Right atrium auricular region (tissue), 2 donors: ENCODE results near the gene GPC6. TPM values are rescaled to one million over a fixed set of nuclear protein-coding genes. Genes with fewer than 3 reads are reported as not detected.

Source experiments
- DNase-seq: peaks from one replicate; pipeline ENCODE4 v3.0.0-alpha.2; 2019; ENCODE audit warnings: low spot score
- H3K27ac ChIP-seq, 2 donors: fragments of 200-600 bp; sonication (generic); 1 replicate in 1 of 2; 2 replicates in 1 of 2; pipeline ENCODE4 v1.5.1; 2016 to 2019
- H3K27me3 ChIP-seq, 2 donors: fragments of 200-600 bp; sonication (generic); one replicate each; pipeline versions ENCODE4 v1.5.1 to v1.6.0; 2017 to 2019
- H3K36me3 ChIP-seq: fragments of 200-600 bp; sonication (generic); one replicate; pipeline ENCODE4 v1.5.1; 2016
- H3K4me1 ChIP-seq, 2 donors: fragments of 200-600 bp; sonication (generic); one replicate each; pipeline versions ENCODE4 v1.5.1 to v1.6.0; 2017 to 2019
- H3K4me3 ChIP-seq, 2 donors: fragments of 200-600 bp; sonication (generic); 1 replicate in 1 of 2; 2 replicates in 1 of 2; pipeline ENCODE4 v1.5.1; 2017 to 2019; ENCODE audit warnings: mild to moderate bottlenecking in 1 of 2, moderate library complexity in 1 of 2
- H3K9me3 ChIP-seq, 2 donors: fragments of 200-600 bp; sonication (generic); one replicate each; pipeline ENCODE4 v1.5.1; 2019
- CTCF ChIP-seq, 2 donors: fragments of 200-600 bp; sonication (generic); IDR thresholded peaks; one replicate each; pipeline ENCODE4 v1.5.1; 2019; ENCODE audit warnings: antibody characterized with exemption in 2 of 2
- total RNA-seq, 2 donors: library from RNA; depleted of rRNA; stranded (reverse); fragments of >200 nt; gene quantifications; one replicate each; pipeline ENCODE4 v1.1.0, GENCODE V29; 2016

GPC6 gene
- total RNA-seq, 2 donors from 2014 or later = 1.3 to 3.8 TPM

DNA sequence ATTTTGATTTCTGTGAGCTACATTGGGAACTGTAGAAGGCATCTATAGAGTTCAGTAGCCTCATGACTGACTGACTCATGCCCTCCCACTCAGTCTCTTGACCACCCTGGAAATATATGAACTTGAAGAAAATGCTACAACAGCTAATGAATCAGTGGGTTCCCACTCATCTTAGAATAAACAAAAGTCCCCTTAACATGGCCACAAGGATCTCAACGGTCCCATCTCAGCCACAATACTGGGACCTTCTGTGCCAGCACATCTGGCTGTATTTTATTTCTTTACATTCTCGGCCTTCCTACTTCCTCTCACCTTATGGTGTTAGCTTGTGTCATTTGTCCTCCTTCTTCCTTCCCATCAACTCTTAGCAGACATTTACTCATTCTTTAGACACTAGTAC, 633.1 kb downstream of the GPC6 start:
- TF ChIP-seq CTCF (IDR thresholded peaks at IDR 0.05) = no peak
- Histone ChIP-seq H3K4me3 (no peak overlapping the region), H3K27me3 (no peaks in the 10 kb centered on the region), H3K27ac (no peak overlapping the region), H3K36me3 (no peaks in the 10 kb centered on the region), H3K9me3 (no peaks in the 10 kb centered on the region), H3K4me1 (no peaks in the 10 kb centered on the region)
- no peak for DNase-seq

DNA sequence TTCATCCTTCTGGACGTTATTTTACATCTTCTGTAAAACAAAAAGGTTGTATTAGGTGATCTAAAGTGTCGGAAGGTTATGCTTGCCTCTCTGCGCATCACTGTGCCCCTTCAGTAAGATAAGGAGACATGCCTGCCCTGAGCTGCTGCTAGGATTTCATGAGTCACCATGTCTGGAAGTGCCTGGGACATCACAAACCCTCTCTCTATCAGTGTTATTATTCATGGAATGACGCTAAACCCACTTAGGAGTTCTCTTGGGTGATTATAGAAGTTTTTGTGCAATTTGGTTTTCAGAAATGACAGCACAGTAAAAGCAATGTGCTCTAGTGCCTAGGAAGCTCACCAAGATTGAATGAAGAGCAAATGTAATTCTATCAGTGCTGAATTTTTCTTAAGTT, 635.2 kb downstream of the GPC6 start:
- no peak for TF ChIP-seq CTCF (IDR thresholded peaks at IDR 0.05)
- no peaks in the 10 kb centered on the region for H3K4me1 ChIP-seq
- peak; percentile 63 for DNase-seq

GRCh38 chr13:93862259-93862658, 635.7 kb downstream of the GPC6 start:
- no peaks in the 10 kb centered on the region for H3K9me3 ChIP-seq
- no peaks in the 10 kb centered on the region for H3K4me1 ChIP-seq
- TF ChIP-seq CTCF (IDR thresholded peaks at IDR 0.05) = no peak
- H3K27me3 ChIP-seq = no peaks in the 10 kb centered on the region
- no peaks in the 10 kb centered on the region for H3K36me3 ChIP-seq
- peak overlapping the region in 1 of 2 donors; percentile 63 for H3K27ac ChIP-seq
- no peak overlapping the region for H3K4me3 ChIP-seq
- no peak for DNase-seq

More for the DNA sequence above, 635.2 kb downstream of the GPC6 start:
- Histone ChIP-seq H3K36me3 (no peaks in the 10 kb centered on the region), H3K4me3 (no peak overlapping the region), H3K27ac (peak overlapping the region in 1 of 2 donors; percentile 63), H3K27me3 (no peaks in the 10 kb centered on the region), H3K9me3 (no peaks in the 10 kb centered on the region)

- Histone ChIP-seq H3K36me3 (no peaks in the 10 kb centered on the region), H3K4me3 (no peak overlapping the region), H3K27ac (no peak overlapping the region), H3K9me3 (no peaks in the 10 kb centered on the region), H3K27me3 (no peaks in the 10 kb centered on the region), H3K4me1 (no peaks in the 10 kb centered on the region)
- TF ChIP-seq CTCF (IDR thresholded peaks at IDR 0.05) = no peak
- DNase-seq = no peak
Measured at GRCh38 chr13:93865235-93865634, 638.6 kb downstream of the GPC6 start.

- no peak overlapping the region for H3K4me3 ChIP-seq
- no peak for TF ChIP-seq CTCF (IDR thresholded peaks at IDR 0.05)
- H3K27me3 ChIP-seq = no peaks in the 10 kb centered on the region
- H3K9me3 ChIP-seq = no peaks in the 10 kb centered on the region
- H3K27ac ChIP-seq = no peak overlapping the region
- no peak for DNase-seq
- no peaks in the 10 kb centered on the region for H3K4me1 ChIP-seq
- H3K36me3 ChIP-seq = no peaks in the 10 kb centered on the region
Measured at GRCh38 chr13:93867481-93867880, 640.9 kb downstream of the GPC6 start.

- Histone ChIP-seq H3K27ac (no peak overlapping the region), H3K4me3 (no peak overlapping the region), H3K27me3 (no peaks in the 10 kb centered on the region), H3K36me3 (no peaks in the 10 kb centered on the region), H3K4me1 (no peaks in the 10 kb centered on the region), H3K9me3 (no peaks in the 10 kb centered on the region)
- no peak for DNase-seq
- no peak for TF ChIP-seq CTCF (IDR thresholded peaks at IDR 0.05)
Measured at GRCh38 chr13:93872376-93872775, 645.8 kb downstream of the GPC6 start.
